Head of caudate nucleus (tissue), 42 donors: ENCODE measurements around the gene SLC5A5.
"Not testable (repeated sequence)": the region's sequence is repeated elsewhere in the genome, so short reads cannot be mapped to it uniquely, and the experiment has no call there.

Experiments
- DNase-seq, 42 donors: peaks; one replicate each; pipeline versions ENCODE4 v3.0.0 to v3.0.0-alpha.2; 2020 to 2021; ENCODE audit warnings: mixed read lengths in 7 of 42
- intact Hi-C: fragments of 100-400 bp; cut with DNase I; formaldehyde crosslinking; loops from one replicate; pipeline ENCODE4 v1.15.0; 2022

SLC5A5 gene

GRCh38 chr19:17866312-17866963, 5.3 kb upstream of the SLC5A5 start:
- DNase-seq, result no peak
- intact Hi-C loops, result no loop called here

- intact Hi-C loops, result no loop called here
- DNase-seq, result no peak
These were observed 4.7 kb upstream of the SLC5A5 start for GRCh38 chr19:17866964-17867486.

DNA sequence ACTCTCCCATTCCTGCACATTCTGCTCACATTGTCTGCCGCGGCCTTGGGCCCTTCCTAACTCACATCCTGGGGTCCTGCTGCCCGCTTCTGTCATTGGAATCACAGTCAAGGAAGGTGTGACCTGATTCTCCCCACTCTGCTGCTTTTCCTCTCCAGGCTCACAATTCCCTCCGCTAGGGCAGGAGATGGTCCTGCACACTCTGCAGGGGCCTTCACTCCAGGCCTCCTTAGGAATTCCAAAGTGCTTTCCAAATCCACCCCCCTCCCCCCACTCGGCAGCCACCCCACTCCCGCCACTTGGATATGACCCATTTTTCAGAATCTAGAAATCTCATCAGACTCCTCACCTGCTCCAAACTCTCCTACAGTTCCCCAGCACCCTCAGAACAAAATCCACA, 3.1 kb upstream of the SLC5A5 start:
- no peak for DNase-seq
- intact Hi-C loops, result no loop called here

GRCh38 chr19:17869114-17869608, 2.6 kb upstream of the SLC5A5 start:
- intact Hi-C loops, result no loop called here

DNA sequence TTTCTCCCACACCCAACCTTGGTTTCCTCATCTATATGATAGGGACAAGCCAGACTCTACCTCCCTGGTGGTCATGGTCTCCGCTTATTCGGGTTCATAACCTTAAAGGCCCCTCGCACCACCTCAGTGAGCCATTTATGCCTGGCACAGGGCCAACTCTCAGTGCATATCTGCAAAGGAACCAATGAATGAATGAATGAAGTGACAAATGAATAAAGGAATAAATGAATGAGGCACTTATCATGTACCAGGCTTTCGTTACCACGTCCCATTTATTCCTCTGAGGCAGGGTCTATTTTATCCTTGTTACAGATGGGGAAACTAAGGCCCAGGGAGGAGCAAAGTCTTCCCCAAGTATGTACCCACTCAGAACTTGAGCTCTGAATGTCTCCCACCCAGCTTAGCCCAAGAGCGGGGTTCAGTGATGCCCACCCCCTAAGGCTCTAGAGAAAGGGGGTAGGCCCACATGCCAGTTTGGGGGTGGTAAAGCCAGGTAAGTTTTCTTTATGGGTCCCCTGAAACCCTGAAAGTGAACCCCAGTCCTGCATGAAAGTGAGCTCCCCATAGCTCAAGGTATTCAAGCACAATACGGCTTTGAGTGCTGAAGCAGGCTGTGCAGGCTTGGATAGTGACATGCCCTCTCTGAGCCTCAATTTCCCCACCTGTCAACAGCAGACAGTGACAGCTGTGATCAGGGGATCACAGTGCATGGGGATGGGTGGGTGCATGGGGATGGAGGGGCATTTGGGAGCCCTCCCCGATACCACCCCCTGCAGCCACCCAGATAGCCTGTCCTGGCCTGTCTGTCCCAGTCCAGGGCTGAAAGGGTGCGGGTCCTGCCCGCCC, 490 bp upstream of the SLC5A5 start:
- intact Hi-C loops, result no loop called here
- no peak for DNase-seq

More at GRCh38 chr19:17869114-17869608, 2.6 kb upstream of the SLC5A5 start:
- no peak for DNase-seq

DNA sequence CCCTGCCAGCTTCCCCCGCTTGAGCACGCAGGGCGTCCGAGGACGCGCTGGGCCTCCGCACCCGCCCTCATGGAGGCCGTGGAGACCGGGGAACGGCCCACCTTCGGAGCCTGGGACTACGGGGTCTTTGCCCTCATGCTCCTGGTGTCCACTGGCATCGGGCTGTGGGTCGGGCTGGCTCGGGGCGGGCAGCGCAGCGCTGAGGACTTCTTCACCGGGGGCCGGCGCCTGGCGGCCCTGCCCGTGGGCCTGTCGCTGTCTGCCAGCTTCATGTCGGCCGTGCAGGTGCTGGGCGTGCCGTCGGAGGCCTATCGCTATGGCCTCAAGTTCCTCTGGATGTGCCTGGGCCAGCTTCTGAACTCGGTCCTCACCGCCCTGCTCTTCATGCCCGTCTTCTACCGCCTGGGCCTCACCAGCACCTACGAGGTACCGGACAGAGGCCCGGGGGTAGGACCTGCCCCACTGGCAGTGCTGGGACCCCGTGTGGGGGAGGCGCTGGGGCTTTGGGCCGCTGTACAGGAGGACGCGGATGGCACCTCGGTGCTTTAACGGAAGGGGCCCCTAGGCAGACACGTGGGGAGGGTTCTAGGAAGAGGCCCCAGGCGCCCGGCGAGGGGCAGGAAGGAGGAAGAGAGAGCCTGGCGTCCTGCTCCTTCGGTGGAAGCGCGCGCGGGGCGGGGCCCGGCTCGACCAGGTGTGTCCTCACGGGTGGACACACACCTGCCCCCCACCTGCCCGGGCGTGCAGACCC, 681 bp downstream of the SLC5A5 start:
- no peak for DNase-seq
- intact Hi-C loops, result no loop called here

- intact Hi-C loops, result no loop called here
- peak in 2 of 42 donors; percentile 15 to 17 for DNase-seq
These were observed 2.3 kb downstream of the SLC5A5 start for GRCh38 chr19:17873786-17874757.

- no peak for DNase-seq
- intact Hi-C loops, result no loop called here
These were observed 3.0 kb downstream of the SLC5A5 start for GRCh38 chr19:17874758-17875135.

GRCh38 chr19:17877696-17878095, 6.0 kb downstream of the SLC5A5 start:
- intact Hi-C loops, result no loop called here
- DNase-seq, result no peak

GRCh38 chr19:17879466-17879865, 7.7 kb downstream of the SLC5A5 start:
- no peak for DNase-seq
- intact Hi-C loops, result no loop called here

GRCh38 chr19:17881701-17882100, 10.0 kb downstream of the SLC5A5 start:
- intact Hi-C loops, result no loop called here
- no peak for DNase-seq

DNA sequence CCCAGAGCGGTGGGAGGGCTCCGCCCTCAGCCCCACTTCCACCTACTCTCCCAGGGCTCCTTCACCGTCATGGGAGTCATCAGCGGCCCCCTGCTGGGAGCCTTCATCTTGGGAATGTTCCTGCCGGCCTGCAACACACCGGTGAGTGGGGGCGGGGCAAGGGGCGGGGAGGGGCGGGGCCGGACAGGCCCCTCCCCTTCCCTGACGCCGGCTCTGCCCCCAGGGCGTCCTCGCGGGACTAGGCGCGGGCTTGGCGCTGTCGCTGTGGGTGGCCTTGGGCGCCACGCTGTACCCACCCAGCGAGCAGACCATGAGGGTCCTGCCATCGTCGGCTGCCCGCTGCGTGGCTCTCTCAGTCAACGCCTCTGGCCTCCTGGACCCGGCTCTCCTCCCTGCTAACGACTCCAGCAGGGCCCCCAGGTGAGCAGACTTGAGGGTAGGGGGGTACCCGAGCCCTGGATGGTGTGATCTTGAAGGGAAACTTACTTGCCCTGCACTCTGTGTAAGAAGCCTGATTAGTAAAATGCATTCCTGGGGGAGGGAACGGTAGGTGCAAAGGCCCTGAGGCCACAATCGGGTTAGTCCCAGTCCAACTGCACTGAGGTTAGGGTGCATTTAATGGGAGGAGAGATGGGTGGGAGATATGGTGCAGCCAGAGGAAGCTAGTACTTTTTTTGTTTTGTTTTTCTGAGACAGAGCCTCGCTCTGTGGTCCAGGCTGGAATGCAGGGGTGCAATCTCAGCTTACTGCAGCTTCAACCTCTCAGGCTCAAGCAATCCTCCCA, 12.1 kb downstream of the SLC5A5 start:
- intact Hi-C loops, result no loop called here
- no peak for DNase-seq

DNA sequence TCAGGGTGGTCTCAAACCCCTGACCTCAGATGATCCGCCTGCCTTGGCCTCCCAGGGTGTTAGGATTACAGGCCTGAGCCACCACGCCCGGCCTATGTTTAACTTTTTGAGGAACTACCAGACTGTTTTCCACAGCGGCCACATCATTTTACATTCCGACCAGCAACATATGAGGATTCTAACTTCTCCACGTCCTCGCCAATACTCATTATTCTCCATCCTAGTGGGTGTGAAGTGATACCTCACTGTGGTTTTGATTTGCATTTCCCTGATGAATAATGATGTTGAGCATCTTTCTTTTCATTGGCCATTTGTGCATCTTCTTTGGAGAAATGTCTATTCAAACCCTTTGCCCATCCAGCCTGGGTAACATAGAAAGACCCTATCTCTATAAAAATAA, 14.8 kb downstream of the SLC5A5 start:
- intact Hi-C loops, result no loop called here
- DNase-seq, result no peak

GRCh38 chr19:17887221-17887620, 15.5 kb downstream of the SLC5A5 start:
- DNase-seq, intact Hi-C loops: not testable (repeated sequence)

DNA sequence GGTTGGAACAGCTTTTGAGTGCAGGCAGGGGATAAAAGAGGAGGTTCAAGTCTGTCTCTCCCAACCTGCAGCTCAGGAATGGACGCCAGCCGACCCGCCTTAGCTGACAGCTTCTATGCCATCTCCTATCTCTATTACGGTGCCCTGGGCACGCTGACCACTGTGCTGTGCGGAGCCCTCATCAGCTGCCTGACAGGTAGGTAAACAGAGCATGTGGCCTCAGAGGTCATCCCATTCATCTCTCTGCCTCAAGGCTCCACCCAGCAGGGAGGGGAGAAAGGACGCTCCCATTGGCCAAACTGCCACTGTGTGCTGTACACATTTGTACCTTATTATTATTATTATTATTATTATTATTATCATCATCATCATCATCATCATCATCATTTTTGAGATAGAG, 16.5 kb downstream of the SLC5A5 start:
- intact Hi-C loops, result no loop called here

DNA sequence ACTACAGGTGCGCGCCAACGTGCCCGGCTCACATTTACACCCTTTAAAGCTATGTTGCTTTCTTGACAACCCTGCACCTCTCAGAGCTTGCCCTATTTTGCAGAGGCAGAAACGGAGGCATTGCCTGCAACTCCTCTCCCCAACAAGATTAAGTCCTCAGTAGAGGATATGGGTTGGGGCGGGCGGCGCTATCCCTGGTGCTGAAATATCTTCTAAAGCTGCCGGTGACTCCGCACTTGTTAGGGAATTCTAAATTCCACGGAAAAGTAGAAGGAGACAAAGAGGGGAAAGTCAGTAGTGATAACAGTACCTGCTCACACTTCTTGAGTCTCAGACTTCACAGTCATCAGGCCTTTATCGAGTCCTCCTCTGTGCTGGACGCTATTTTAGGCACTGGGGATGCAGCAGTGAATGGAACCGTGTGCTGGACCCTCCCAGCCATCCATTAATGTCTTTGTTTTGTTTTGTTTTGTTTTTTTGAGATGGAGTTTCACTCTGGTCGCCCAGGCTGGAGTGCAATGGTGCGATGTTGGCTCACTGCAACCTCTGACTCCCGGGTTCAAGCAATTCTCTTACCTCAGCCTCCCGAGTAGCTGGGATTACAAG, 18.0 kb downstream of the SLC5A5 start:
- peak in 6 of 42 donors; percentile 10 to 53 (median 18) for DNase-seq
- intact Hi-C loops, result no loop called here

More for the DNA sequence above, 16.5 kb downstream of the SLC5A5 start:
- DNase-seq, result no peak

DNA sequence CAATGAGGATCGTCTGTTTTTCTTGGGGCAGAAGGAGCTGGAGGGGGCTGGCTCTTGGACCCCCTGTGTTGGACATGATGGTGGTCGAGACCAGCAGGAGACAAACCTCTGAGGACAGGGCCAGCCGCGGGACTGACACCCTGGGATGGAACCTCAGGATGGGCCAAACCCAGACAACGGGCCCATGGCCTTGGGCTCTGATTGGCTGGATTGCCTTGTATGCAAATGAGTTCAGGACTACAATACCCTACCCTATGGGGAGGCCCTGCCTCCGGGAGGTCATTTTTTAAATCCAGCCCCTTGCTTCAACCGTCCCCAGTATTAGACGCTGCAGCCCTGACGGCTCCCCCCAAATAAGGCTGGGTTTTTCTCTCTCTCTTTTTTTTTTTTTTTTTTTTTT, 22.0 kb downstream of the SLC5A5 start:
- no peak for DNase-seq
- intact Hi-C loops, result no loop called here
